GM12873 (cell line): Measurements from ENCODE around the gene TLX1.

ENCODE experiments used
- CTCF ChIP-seq: IDR thresholded peaks from 2 replicates; pipeline ENCODE4 v1.5.1; 2012; ENCODE audit warnings: low read depth, mild to moderate bottlenecking, moderate library complexity, low read length, control low read depth; ENCODE audit not compliant: insufficient read depth; ENCODE audit errors: missing control alignments

Gene TLX1

GRCh38 chr10:101131962-101132635 is 999 bp downstream of the TLX1 start:
- TF ChIP-seq CTCF: no peak

GRCh38 chr10:101132636-101133473 is 1.8 kb downstream of the TLX1 start:
- TF ChIP-seq CTCF: no peak

- no peak for TF ChIP-seq CTCF
These were observed 2.6 kb downstream of the TLX1 start for GRCh38 chr10:101133489-101134298.

GRCh38 chr10:101134299-101135127 is 3.4 kb downstream of the TLX1 start:
- TF ChIP-seq CTCF: no peak

GRCh38 chr10:101135141-101136006 is 4.3 kb downstream of the TLX1 start:
- no peak for TF ChIP-seq CTCF

GRCh38 chr10:101136007-101136707 is 5.1 kb downstream of the TLX1 start:
- no peak for TF ChIP-seq CTCF
